GM19324 (cell line): ENCODE data around the gene R3HDML.
"Not testable (repeated sequence)": the region's sequence is repeated elsewhere in the genome, so short reads cannot be mapped to it uniquely, and the experiment has no call there.

Source experiments
- ATAC-seq: cut with Tn5 transposase; IDR thresholded peaks from one replicate; pipeline ENCODE4 v1.9.1; 2021; ENCODE audit warnings: mild to moderate bottlenecking, moderate library complexity; ENCODE audit not compliant: unreplicated experiment, low FRiP score

R3HDML gene, protein sequence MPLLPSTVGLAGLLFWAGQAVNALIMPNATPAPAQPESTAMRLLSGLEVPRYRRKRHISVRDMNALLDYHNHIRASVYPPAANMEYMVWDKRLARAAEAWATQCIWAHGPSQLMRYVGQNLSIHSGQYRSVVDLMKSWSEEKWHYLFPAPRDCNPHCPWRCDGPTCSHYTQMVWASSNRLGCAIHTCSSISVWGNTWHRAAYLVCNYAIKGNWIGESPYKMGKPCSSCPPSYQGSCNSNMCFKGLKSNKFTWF

DNA sequence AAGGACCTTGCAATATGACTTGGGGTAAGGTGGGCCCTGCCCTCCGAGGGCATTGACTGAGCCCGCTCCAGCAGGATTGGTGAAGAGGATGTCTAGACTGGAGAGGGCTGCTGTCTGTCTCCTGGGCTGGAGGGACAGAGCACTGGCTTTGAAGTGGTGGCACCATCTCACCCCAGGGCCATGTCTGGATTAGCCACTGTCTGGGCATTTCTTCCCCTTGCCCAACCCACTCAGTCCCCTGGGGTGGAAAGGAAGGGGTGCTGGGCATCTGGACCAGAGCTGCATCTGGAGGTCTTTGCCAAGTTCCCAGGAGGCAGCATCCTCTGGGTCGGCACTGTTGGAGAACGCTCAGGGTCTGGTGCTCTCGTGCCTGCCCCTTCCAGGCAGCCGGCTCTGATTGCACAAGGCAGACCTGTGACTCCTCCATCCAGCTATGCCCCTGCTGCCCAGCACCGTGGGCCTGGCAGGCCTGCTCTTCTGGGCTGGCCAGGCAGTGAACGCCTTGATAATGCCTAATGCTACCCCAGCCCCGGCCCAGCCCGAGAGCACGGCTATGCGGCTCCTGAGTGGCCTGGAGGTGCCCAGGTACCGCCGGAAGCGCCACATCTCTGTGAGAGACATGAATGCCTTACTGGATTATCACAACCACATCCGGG lies at the start of gene R3HDML:
Gene R3HDML (plus strand): TSS at position 319 of the 656 bp plus-strand sequence. CDS start 115 bp downstream, at position 434.
- ATAC-seq: no peak

DNA sequence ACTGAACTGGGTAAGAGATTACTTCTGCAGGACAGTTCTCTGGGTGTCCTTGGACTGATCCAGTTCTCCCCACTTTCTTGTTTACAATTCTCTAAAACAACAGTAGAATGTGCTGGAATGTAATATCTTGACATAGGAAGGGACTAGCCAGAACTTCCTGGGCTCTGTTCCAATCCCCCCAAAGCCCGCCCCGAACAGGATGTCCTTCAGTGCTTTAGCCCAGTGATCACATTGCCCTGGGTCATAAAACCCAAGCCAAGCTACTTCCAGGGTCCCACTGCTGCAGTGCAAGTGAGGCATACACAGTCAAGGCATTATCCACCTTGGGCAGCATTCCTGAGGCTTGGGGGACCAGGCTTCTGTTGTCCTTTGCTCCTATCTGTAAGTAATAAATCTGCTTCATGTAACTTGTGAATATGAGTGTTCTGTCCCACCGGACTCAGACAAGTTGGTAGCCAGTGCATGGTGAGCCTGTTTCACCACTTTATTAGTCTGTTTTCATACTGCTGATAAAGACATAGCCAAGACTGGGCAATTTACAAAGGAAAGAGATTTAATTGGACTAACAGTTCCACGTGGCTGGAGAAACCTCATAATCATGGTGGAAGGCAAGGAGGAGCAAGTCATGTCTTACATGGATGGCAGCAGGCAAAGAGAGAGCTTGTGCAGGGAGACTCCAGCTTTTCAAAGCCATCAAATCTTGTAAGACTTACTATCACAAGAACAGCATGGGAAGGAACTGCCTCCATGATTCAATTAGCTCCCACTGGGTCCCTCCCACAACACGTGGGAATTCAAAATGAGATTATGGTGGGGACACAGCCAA lies 49.4 kb upstream of the R3HDML start:
- no peak for ATAC-seq

DNA sequence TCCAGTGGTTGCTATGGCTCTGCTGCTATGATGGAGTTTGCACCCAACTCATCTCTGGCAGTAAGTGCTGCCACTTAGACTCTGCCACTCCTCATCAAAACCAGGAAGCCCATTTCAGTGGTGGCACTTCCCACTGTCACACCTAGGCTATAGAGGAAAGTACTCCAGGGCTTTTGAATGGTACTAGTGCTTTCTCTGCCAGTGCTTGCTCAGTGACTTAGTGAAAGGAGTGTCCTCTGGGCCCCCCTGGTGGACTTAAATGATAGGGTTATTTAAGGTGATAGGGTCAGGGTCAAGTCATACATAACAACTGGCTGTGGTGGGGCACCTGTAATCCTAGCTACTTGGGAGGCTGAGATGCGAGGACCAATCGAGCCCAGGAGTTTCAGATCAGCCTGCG lies 48.6 kb upstream of the R3HDML start:
- no peak for ATAC-seq

DNA sequence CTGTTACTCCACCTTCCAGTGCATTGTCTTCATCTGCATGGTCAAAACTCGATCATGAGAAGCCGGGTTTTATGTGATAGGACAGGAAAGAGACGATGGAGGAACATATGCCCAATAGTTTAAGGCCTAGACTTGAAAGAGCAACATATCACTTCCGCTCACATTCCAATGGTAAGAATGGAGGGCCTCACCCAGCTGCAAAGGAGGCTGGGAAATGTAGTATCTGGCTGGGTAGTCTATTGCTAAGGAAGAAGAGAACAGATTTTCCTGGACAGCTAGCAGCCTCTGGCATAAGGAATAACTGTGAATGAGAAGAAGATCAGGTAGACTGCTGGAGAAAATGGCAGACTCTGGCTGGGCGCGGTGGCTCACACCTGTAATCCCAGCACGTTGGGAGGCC lies 45.1 kb upstream of the R3HDML start:
- no peak for ATAC-seq

DNA sequence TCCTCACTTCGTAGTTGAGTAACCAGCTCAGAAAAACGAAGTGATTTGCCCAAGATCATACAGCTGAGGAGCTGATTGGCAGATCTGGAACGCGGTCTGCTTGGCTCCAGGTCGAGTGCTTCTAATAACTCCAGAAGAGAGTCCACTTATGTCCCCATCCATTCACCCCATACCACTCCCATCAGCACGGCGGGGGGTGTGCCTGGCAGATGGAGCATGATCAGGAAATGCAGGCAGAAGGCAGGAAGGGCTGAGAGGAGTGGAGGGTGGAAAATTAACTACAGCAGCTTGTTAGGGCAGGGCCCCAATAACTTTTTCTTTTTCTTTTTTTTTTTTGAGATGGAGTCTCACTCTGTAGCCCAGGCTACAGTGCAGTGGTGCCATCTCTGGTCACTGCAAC lies 40.8 kb upstream of the R3HDML start:
- no peak for ATAC-seq

DNA sequence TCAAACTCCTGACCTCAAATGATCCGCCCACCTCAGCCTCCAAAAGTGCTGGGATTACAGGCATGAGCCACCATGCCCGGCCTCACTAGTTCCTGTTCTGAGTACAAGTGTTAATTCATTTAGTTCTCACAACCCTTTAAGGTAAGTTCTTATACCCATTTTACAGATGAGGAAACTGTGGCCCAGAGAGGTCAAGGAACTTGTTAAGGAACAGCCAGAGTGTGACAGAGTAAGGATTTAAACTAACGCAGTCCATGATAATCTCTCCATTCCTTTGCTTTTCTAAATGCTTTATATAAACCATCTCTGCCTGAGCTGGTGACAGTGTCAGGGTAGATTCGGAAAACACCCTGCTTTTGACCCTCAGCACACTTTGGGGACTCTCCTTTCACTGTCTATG lies 39.1 kb upstream of the R3HDML start:
- no peak for ATAC-seq

DNA sequence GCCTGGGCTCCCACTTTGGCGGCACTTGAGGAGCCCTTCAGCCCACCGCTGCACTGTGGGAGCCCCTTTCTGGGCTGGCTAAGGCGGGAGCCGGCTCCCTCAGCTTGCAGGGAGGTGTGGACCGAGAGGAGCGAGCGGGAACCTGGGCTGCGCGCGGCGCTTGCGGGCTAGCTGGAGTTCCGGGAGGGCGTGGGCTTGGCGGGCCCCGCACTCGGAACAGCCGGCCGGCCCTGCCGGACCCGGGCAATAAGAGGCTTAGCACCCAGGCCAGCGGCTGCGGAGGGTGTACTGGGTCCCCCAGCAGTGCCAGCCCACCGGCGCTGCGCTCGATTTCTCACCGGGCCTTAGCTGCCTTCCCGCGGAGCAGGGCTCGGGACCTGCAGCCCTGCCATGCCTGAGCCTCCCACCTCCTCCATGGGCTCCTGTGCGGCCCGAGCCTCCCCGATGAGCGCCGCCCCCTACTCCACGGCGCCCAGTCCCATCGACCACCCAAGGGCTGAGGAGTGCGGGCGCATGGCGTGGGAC lies 37.8 kb upstream of the R3HDML start:
- ATAC-seq: not testable (repeated sequence)

DNA sequence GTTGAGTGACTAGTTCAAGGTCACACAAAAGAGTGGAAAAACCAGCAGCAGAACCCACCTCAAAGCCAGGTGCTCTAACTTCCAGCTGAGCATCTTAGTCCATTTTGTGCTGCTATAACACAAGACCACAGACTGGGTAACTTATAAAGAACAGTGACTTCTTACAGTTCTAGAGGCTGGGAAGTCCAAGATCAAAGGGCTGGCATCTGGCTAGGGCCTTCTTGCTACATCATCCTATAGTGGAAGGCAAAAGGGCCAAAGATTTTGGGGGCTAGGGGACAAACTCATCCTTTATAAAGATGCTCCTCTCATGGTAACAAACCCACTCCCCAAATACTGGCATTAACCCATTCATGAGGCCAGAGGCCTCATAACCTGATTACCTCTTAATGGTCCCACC lies 35.6 kb upstream of the R3HDML start:
- no peak for ATAC-seq

DNA sequence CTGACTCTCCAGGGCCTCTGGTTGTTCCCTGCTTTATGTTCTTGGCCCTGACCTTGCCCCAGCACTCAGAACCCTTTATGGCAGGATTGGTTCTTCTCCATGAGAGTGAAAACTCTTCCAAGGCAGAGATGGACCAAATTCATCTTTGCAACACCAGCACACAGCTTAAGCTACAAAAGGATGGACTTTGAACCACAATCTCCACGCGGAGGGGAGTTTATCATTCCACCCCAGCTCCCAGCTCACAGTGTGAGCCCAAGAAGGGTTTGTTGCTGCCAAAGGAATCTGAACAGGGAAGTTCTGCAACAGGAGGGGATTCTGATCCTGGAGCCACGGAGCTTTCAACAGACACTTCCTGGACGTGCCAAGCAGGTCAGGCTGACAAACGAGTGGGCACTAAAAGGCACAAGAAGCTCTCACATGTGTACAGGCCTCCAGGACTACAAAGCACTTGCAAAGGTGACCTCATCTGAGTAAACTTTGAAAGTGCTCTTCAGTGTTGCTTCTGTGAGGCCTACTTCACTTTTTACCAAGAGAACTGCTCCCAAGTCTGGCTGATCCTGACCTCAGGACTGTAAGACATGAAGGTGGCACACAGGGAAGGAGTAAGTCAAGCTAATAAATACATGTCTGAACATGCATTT lies 34.7 kb upstream of the R3HDML start:
- no peak for ATAC-seq

DNA sequence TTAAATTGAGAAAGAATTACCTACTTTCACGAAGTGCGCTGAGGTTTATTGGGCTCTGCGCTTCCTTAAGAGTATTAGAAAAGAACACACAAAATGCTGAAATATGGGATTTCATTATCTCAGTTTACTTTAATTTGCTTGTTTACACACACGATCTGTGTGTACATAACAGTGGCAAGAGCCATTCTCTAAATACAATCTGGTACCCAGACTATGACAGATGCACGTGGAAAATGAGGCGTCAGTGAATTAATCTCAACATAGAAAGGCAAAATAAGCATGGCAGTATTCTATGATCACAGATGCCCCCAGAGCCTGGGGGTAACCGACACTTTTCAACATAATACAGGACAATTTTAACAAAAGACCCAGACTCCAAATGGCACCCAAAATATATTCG lies 34.1 kb upstream of the R3HDML start:
- ATAC-seq: no peak

DNA sequence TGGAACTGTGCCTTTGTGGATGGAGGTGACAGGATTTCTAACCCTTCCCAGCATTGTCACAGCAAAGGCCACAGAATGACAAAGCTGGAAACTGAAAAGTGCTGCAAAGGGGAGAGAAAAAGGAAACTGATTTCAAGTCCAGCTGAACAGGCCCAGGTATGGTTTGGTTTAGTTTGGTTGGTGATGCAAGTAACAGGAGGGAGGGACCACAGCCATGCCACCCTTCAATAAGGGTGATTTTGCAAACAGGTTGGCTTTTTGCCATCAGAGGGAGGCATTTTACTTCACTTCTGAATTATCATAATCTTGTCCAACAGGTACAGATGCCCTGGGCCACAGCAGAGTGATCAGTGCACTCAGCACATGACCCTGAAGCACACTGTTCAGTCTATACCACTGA lies 32.5 kb upstream of the R3HDML start:
- no peak for ATAC-seq

DNA sequence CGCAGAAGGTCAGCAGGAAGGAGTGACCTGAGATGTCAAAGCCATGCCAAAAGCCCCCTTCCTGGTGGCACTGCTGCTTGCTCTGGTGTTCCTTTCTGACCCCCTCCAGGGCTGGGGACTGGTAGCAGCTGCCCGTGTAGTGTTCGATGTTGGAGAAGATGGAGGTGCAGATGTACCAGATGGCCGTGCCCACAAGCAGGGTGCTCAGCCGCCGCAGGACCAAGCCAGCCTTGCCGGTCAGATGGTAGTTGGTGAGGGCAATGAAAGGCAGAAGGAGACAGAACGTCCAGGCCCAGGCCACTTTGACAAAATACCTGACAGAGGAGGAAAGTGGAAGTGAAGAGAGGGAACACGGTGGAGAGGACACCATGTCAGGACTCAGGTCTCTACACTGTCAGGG lies 29.9 kb upstream of the R3HDML start:
- no peak for ATAC-seq

DNA sequence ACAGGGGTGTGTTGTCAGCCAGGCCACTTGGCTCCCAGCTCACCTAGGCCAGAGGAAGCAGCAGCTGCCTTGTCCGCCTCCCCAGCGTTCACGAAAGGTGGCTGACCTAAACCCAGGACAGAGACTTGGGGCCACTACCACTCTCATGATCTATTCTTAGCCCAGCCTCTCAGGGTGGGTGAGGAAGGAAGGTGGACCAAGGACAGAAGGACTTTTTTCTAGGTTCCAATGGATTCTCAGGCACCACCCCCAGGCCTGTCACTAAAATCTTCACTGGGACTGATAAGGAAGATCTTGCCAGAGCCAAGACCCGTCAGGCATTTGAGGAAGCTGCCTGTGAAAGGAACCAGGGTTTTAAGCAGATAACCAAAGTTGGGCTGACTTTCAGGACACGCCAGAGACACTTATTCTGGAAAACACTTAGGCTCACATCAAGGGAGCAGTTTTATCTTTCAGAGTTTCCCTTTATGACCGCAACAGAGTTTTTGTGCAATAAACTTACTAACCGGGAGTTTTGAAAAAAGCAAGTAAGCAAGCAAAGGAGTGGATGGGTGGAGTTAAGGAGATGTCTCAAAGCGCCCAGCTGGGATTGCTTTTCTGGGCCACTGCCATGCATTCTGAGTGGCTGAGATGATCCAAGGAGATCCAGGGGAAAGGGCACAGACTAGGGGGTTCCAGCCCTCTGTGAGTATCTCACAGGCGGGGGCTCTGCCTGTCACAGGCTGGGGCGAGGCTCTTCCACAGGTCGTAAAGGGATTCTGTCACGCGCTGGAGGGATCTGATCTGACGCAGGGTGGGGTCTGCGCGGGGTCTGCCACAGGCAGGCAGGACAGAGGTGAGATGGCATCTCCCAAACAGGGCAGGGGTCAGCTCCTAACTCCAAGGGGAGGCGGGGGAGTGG lies 26.8 kb upstream of the R3HDML start:
- no peak for ATAC-seq

DNA sequence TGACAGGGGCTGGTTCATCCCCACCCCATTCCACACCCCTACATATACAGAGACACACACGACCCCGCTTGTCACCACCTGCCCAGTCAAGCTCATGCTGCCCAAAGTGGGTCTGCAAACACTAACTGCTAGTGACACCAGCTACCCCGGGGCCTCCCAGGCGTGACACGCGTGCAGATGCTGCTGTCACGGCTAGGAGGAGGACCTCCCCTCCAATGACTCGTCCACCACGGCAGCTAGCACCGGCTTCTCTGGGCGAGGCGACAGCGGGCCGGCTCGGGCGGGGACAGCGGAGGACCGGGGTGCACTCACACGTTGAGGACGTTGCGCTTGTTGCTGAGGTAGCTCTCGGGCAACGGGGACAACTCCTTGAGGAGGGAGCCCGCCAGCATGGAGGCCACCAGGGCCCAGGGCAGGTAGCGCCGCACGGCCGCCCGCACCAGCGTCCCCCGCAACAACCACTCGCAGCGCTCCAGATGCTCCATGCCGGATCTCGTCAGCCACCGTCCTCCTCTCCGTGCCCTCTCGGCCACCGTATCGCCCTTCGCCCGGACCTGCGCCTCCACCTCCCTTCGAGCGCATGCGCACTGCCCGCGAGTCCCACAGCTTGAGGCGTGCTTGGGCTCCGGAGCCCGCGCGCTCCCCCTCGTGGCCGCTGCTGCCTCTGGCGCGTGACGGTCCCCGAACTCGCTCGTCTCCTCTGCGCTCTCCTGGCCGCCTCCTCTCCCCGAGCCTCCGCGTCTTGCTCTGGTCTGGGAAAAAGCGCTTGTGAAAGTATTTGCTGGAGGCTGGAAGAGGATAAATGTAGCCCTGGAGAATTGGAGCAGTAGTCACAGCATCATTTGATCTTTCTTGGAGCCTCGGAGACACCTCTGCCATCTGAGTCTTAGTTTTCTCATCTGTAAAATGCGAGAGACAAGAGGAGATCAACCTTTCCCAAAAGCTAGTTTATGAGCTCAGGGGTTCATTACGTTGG lies 25.9 kb upstream of the R3HDML start, which contains the start of gene FITM2:
Gene FITM2 (minus strand): TSS at position 539 of the 976 bp plus-strand sequence. CDS start 54 bp downstream, at position 485.
- ATAC-seq: peak; percentile 95

DNA sequence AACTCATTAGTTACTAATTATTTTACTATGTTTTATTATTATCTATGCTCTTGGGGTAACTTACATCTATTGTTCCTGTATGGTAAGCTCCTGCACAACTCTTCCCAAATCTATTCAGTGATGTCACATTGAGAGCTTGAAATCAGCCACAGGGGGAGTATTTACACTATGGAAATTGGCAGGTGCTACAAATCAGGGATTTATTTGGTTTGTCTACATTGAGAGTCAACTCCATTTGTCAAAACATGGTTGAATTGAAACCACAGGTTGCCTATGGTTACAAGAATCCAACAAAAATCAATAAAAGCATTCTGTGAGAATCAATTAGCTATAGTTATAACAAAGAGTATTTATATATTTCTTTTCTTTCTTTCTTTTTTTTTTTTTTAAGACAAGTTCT lies 22.0 kb upstream of the R3HDML start:
- no peak for ATAC-seq

DNA sequence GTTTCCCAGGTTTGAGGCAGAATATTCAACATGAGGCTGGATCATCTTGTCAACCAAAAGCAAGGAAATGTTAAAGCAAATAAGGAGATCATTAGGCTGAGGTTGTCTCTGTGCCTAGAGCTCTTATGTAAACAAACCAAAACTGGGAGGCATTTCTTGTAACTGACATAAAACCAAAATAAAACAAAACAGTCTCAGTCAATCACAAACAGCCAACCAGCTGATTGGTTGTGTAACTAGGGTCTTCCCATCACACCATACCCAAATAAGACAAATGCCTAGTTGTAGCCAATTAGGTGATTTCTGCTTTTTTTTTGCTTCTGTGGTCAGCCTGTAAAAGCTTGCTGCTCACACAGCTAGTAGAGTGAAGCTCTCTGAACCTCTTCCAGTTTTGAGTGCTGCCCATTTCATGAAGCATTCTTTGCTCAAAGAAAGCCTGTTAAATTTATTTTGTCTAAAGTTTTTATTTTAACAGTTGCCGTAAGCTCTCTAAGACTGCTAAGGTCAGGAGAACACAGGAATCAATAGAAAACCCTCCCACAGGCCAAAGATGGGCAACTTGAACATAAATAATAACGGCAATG lies 16.9 kb upstream of the R3HDML start:
- ATAC-seq: no peak

DNA sequence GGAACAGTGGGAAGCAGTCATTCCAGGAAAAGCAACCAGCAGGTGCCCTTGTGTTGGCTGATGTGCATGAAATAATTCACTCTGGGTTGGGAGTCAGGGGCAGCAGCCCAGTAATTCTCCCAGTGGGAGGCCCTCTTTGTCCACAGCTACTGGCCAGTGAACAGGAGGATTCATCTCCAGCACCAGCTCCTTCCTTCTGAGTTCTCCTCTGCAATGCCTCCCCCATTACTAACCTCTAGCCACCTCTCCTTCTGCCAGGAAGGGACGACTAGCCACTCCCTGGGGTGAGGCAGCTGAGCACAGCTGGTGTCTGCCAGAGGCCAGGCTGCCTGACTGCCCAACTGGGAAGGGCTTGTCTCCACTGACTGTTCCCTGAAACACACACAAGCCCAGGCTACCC lies 12.5 kb upstream of the R3HDML start:
- ATAC-seq: no peak
